SK-N-SH (cell line): ENCODE data around the gene SSR1.

Experiments used
- CHD2 ChIP-seq: fragments of 150-350 bp; IDR thresholded peaks from 2 replicates; pipeline ENCODE4 v1.6.1; 2018; ENCODE audit warnings: low read length; ENCODE audit not compliant: partially characterized antibody
- EZH2phosphoT487 ChIP-seq: fragments of 200-600 bp; sonication (generic); IDR thresholded peaks from 2 replicates; pipeline ENCODE4 v1.6.1; 2017; ENCODE audit warnings: low read depth, mixed run types, mild to moderate bottlenecking, antibody characterized with exemption, moderate library complexity, borderline replicate concordance
- FOSL2 ChIP-seq: IDR thresholded peaks from 2 replicates; pipeline ENCODE4 v1.4.0; 2012; ENCODE audit warnings: low read depth, mild to moderate bottlenecking, moderate library complexity, borderline replicate concordance
- GABPA ChIP-seq: IDR thresholded peaks from 2 replicates; pipeline ENCODE4 v1.4.0; 2012; ENCODE audit warnings: low read depth, mild to moderate bottlenecking
- JUND ChIP-seq: IDR thresholded peaks from 2 replicates; pipeline ENCODE4 v1.4.0; 2012
- POLR2AphosphoS5 ChIP-seq: IDR thresholded peaks from 2 replicates; pipeline ENCODE4 v1.6.1; 2012; ENCODE audit warnings: low read depth, low read length
- SMC3 ChIP-seq: IDR thresholded peaks from 2 replicates; pipeline ENCODE4 v1.6.1; 2012; ENCODE audit warnings: low read depth, low read length, improper control_type of control experiment
- TCF12 ChIP-seq: IDR thresholded peaks from 2 replicates; pipeline ENCODE4 v1.4.0; 2012
- TF ChIP-seq, protein P1 (sequence below): IDR thresholded peaks from 2 replicates; pipeline ENCODE4; 2012
- TF ChIP-seq, protein P2 (sequence below): fragments of 200-600 bp; sonication (generic); IDR thresholded peaks from 2 replicates; pipeline ENCODE4 v1.6.1; 2017; ENCODE audit warnings: antibody characterized with exemption, mild to moderate bottlenecking, moderate library complexity

DNA sequence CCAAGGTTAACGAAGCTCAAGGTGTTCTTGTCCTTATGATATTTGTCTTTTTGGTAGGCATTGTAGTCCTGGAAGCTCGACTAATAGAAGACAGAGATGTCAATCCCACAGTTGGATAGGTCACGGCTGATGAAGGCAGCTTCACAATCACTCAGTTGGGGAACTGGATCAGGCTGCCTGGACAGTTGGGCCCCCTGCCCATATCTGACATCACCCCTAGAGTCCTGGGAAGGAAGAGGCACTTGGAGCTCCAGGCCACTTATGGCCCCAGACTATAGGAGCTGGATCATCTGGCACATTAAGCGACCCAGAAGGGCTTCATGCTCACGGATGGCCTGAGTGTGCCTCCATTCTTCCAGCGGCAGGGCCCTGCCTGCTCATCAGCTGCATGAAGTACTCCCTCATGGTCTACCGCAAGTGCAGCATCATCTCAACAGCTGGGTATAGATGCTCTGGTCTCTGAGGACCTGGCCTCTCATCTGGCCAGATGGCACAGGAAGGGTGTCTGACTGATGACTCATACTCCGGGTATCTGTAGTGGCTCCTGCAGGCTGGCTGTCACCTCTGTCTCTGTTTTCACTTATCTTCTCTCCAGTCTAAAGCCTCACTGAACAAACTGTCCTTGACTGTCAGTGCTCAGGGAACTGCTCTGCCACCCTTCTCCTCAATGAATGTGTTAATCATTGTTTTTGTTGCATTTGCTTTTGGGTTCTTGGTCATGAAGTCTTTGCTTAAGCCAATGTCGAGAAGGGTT, 29.2 kb upstream of the SSR1 start:
- TF ChIP-seq EZH2phosphoT487 (no peak), TCF12 (no peak), GABPA (no peak), SMC3 (no peak), JUND (no peak), POLR2AphosphoS5 (no peak), FOSL2 (no peak), CHD2 (no peak)
- TF ChIP-seq, protein P1, sequence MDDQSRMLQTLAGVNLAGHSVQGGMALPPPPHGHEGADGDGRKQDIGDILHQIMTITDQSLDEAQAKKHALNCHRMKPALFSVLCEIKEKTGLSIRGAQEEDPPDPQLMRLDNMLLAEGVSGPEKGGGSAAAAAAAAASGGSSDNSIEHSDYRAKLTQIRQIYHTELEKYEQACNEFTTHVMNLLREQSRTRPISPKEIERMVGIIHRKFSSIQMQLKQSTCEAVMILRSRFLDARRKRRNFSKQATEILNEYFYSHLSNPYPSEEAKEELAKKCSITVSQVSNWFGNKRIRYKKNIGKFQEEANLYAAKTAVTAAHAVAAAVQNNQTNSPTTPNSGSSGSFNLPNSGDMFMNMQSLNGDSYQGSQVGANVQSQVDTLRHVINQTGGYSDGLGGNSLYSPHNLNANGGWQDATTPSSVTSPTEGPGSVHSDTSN = no peak
- TF ChIP-seq, protein P2, sequence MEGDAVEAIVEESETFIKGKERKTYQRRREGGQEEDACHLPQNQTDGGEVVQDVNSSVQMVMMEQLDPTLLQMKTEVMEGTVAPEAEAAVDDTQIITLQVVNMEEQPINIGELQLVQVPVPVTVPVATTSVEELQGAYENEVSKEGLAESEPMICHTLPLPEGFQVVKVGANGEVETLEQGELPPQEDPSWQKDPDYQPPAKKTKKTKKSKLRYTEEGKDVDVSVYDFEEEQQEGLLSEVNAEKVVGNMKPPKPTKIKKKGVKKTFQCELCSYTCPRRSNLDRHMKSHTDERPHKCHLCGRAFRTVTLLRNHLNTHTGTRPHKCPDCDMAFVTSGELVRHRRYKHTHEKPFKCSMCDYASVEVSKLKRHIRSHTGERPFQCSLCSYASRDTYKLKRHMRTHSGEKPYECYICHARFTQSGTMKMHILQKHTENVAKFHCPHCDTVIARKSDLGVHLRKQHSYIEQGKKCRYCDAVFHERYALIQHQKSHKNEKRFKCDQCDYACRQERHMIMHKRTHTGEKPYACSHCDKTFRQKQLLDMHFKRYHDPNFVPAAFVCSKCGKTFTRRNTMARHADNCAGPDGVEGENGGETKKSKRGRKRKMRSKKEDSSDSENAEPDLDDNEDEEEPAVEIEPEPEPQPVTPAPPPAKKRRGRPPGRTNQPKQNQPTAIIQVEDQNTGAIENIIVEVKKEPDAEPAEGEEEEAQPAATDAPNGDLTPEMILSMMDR = no peak
